Ishikawa (cell line): ENCODE measurements around the gene APC.

Experiments used
- CEBPB ChIP-seq: IDR thresholded peaks from 2 replicates; pipeline ENCODE4 v1.6.1; 2012
- CREB1 ChIP-seq: IDR thresholded peaks from 2 replicates; pipeline ENCODE4 v1.6.1; 2012; ENCODE audit warnings: low read depth
- EGR1 ChIP-seq: IDR thresholded peaks from 2 replicates; pipeline ENCODE4 v1.6.1; 2012
- EP300 ChIP-seq: IDR thresholded peaks from 2 replicates; pipeline ENCODE4 v1.6.1; 2012; ENCODE audit warnings: borderline replicate concordance
- FOXM1 ChIP-seq: IDR thresholded peaks from 2 replicates; pipeline ENCODE4 v1.6.1; 2012; ENCODE audit warnings: low read depth, borderline replicate concordance
- NFIC ChIP-seq: IDR thresholded peaks from 2 replicates; pipeline ENCODE4 v1.6.1; 2012
- RAD21 ChIP-seq: IDR thresholded peaks from 2 replicates; pipeline ENCODE4 v1.6.1; 2012; ENCODE audit warnings: low read depth
- TAF1 ChIP-seq: IDR thresholded peaks from 2 replicates; pipeline ENCODE4 v1.6.1; 2012; ENCODE audit warnings: low read depth, mild to moderate bottlenecking
- TCF12 ChIP-seq: IDR thresholded peaks from 2 replicates; pipeline ENCODE4 v1.6.1; 2012; ENCODE audit warnings: low read depth
- TEAD4 ChIP-seq: IDR thresholded peaks from 2 replicates; pipeline ENCODE4 v1.6.1; 2012
- YY1 ChIP-seq: IDR thresholded peaks from 2 replicates; pipeline ENCODE4 v1.6.1; 2012; ENCODE audit warnings: low read depth
- ZBTB7A ChIP-seq: IDR thresholded peaks from 2 replicates; pipeline ENCODE4 v1.6.1; 2012; ENCODE audit warnings: low read depth
- TF ChIP-seq, protein P1 (sequence below): IDR thresholded peaks from 2 replicates; pipeline ENCODE4 v1.6.1; 2012; ENCODE audit warnings: low read depth, mild to moderate bottlenecking
- TF ChIP-seq, protein P2 (sequence below): IDR thresholded peaks from 2 replicates; pipeline ENCODE4 v1.6.1; 2012
- TF ChIP-seq, protein P3 (sequence below): IDR thresholded peaks from 2 replicates; pipeline ENCODE4 v1.6.1; 2012

APC gene

DNA sequence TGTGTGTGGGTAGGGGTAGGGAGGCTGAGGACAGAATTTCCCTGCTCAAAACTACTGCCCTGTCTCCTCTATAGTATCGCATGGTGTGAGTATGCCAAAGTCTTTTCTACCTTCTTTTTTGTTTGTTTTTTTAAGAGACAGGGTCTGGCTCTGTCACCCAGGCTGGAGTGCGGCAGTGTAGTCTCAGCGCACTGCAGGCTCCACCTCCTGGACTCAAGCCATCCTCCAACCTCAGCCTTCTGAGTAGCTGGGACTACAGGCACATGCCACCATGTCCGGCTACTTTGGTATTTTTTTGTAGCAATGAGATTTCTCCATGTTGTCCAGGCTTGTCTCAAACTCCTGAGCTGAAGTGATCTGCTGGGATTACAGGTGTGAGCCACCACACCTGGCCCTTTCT, 125.9 kb downstream of the APC start:
- TF ChIP-seq, protein P1, sequence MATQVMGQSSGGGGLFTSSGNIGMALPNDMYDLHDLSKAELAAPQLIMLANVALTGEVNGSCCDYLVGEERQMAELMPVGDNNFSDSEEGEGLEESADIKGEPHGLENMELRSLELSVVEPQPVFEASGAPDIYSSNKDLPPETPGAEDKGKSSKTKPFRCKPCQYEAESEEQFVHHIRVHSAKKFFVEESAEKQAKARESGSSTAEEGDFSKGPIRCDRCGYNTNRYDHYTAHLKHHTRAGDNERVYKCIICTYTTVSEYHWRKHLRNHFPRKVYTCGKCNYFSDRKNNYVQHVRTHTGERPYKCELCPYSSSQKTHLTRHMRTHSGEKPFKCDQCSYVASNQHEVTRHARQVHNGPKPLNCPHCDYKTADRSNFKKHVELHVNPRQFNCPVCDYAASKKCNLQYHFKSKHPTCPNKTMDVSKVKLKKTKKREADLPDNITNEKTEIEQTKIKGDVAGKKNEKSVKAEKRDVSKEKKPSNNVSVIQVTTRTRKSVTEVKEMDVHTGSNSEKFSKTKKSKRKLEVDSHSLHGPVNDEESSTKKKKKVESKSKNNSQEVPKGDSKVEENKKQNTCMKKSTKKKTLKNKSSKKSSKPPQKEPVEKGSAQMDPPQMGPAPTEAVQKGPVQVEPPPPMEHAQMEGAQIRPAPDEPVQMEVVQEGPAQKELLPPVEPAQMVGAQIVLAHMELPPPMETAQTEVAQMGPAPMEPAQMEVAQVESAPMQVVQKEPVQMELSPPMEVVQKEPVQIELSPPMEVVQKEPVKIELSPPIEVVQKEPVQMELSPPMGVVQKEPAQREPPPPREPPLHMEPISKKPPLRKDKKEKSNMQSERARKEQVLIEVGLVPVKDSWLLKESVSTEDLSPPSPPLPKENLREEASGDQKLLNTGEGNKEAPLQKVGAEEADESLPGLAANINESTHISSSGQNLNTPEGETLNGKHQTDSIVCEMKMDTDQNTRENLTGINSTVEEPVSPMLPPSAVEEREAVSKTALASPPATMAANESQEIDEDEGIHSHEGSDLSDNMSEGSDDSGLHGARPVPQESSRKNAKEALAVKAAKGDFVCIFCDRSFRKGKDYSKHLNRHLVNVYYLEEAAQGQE: no peak
- no peak for TF ChIP-seq CREB1
- no peak for TF ChIP-seq ZBTB7A
- TF ChIP-seq, protein P2, sequence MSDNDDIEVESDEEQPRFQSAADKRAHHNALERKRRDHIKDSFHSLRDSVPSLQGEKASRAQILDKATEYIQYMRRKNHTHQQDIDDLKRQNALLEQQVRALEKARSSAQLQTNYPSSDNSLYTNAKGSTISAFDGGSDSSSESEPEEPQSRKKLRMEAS: no peak
- TF ChIP-seq CEBPB: no peak
- TF ChIP-seq, protein P3, sequence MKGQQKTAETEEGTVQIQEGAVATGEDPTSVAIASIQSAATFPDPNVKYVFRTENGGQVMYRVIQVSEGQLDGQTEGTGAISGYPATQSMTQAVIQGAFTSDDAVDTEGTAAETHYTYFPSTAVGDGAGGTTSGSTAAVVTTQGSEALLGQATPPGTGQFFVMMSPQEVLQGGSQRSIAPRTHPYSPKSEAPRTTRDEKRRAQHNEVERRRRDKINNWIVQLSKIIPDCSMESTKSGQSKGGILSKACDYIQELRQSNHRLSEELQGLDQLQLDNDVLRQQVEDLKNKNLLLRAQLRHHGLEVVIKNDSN: no peak

DNA sequence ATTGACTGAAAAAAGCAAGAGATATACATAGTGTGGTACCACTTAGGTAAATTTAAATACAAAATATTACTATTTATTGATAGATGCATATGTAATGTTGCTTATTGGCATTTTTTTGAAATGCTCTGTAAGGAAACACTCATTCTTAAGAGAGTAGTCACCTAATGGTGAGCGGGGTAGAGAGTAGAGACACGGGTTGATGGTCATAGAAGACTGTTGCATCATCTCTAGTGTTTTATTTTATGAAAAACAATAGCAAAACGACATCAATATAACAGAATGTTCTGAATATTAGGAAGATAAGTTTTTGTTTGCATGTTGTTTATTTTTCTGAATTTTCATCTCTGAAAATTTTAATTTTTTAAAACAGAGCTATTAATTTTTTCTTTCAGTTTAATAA, 127.4 kb downstream of the APC start:
- TF ChIP-seq, protein P1: no peak
- TF ChIP-seq FOXM1: no peak
- TF ChIP-seq YY1: no peak
- no peak for TF ChIP-seq CEBPB
- TF ChIP-seq, protein P2: no peak
- TF ChIP-seq, protein P3: no peak
- no peak for TF ChIP-seq TAF1
- no peak for TF ChIP-seq TCF12
- no peak for TF ChIP-seq RAD21
- no peak for TF ChIP-seq EGR1
- TF ChIP-seq NFIC: no peak
- no peak for TF ChIP-seq TEAD4
- TF ChIP-seq CREB1: no peak
- TF ChIP-seq EP300: no peak
- TF ChIP-seq ZBTB7A: no peak

DNA sequence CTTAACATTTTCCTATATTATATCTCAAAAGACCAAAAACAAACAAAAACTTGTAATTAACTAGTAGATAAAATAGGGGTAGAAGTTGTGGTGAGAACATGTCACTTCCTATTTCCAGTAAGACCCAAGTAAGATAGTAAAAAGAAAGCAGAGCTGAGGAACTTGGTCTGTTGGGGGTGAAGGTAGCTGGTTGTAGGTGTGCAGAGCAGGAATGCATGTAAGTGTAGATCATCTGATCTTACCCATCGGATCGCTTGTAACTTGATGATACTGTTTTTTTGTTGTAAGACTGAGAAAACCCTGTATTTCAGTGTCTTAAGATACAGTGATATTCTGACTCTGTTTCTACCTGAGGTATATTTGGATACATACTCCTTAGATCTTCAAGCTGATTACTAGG, 129.1 kb downstream of the APC start:
- TF ChIP-seq TEAD4: no peak
- TF ChIP-seq ZBTB7A: no peak
- TF ChIP-seq FOXM1: no peak
- no peak for TF ChIP-seq TAF1
- TF ChIP-seq TCF12: no peak
- no peak for TF ChIP-seq YY1
- no peak for TF ChIP-seq NFIC
- TF ChIP-seq EP300: no peak
- TF ChIP-seq, protein P1: no peak

DNA sequence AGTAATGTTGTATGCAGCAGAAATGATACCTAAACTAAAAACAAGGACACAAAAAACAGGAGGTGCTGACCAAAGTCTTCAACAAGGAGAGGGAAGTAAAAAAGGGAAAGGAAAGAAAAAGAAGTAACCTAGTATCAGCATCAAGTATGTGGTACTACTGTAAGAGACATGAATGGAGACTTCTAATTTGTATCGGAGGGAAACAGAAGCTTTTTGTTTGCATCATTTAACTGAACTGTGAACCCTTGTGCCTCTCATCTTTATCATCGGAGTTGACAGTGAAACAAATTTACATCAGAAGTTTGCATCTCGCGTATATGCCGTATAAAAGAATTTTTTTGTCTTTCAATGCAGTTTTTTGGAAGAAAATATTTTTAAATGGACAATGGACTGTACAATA, 129.7 kb downstream of the APC start:
- no peak for TF ChIP-seq EP300
- TF ChIP-seq, protein P2: no peak
- TF ChIP-seq EGR1: no peak
- no peak for TF ChIP-seq ZBTB7A
- TF ChIP-seq CREB1: no peak
- no peak for TF ChIP-seq TEAD4
- no peak for TF ChIP-seq NFIC
- no peak for TF ChIP-seq RAD21
- TF ChIP-seq, protein P1: no peak
- no peak for TF ChIP-seq YY1
- no peak for TF ChIP-seq TAF1
- TF ChIP-seq, protein P3: no peak
- no peak for TF ChIP-seq FOXM1
- TF ChIP-seq TCF12: no peak
